GM21717 (cell line): ENCODE measurements around the gene ME3.

Experiments used
- ATAC-seq: cut with Tn5 transposase; IDR thresholded peaks from one replicate; pipeline ENCODE4 v1.9.1; 2021; ENCODE audit warnings: mild to moderate bottlenecking, moderate library complexity; ENCODE audit not compliant: unreplicated experiment

The ME3 gene

GRCh38 chr11:86497310-86497709 is 175.1 kb downstream of the ME3 start:
- ATAC-seq, result no peak

GRCh38 chr11:86495351-86495750 is 177.1 kb downstream of the ME3 start:
- no peak for ATAC-seq

- no peak for ATAC-seq
Observed at GRCh38 chr11:86492370-86493010, 179.9 kb downstream of the ME3 start.

GRCh38 chr11:86491027-86491426 is 181.4 kb downstream of the ME3 start:
- ATAC-seq, result no peak

- ATAC-seq, result no peak
Observed at GRCh38 chr11:86490582-86490981, 181.8 kb downstream of the ME3 start.

- ATAC-seq, result no peak
Observed at GRCh38 chr11:86489442-86489841, 183.0 kb downstream of the ME3 start.

GRCh38 chr11:86488553-86488952 is 183.9 kb downstream of the ME3 start:
- ATAC-seq, result no peak

GRCh38 chr11:86487671-86488070 is 184.7 kb downstream of the ME3 start:
- no peak for ATAC-seq

- ATAC-seq, result no peak
Observed at GRCh38 chr11:86486261-86487030, 186.0 kb downstream of the ME3 start.

GRCh38 chr11:86484795-86485166 is 187.6 kb downstream of the ME3 start:
- ATAC-seq, result no peak

- ATAC-seq, result no peak
Observed at GRCh38 chr11:86483940-86484794, 188.2 kb downstream of the ME3 start.

- no peak for ATAC-seq
Observed at GRCh38 chr11:86483610-86483939, 188.8 kb downstream of the ME3 start.

GRCh38 chr11:86482692-86483091 is 189.7 kb downstream of the ME3 start:
- ATAC-seq, result no peak

GRCh38 chr11:86481399-86481798 is 191.0 kb downstream of the ME3 start:
- no peak for ATAC-seq

- no peak for ATAC-seq
Observed at GRCh38 chr11:86478348-86478747, 194.1 kb downstream of the ME3 start.

GRCh38 chr11:86477495-86478155 is 194.8 kb downstream of the ME3 start:
- ATAC-seq, result no peak

- no peak for ATAC-seq
Observed at GRCh38 chr11:86476109-86476861, 196.1 kb downstream of the ME3 start.

GRCh38 chr11:86475027-86475426 is 197.4 kb downstream of the ME3 start:
- no peak for ATAC-seq

- ATAC-seq, result no peak
Observed at GRCh38 chr11:86473991-86474833, 198.2 kb downstream of the ME3 start.
